ENCODE results near the gene MAGEC1. TPM values are rescaled to one million over a fixed set of nuclear protein-coding genes. Genes with fewer than 3 reads are reported as not detected.

The MAGEC1 gene
- polyA plus RNA-seq, 1 of the 3 experiments (the other 2 are of a cell fraction) = 22.2 TPM

DNA sequence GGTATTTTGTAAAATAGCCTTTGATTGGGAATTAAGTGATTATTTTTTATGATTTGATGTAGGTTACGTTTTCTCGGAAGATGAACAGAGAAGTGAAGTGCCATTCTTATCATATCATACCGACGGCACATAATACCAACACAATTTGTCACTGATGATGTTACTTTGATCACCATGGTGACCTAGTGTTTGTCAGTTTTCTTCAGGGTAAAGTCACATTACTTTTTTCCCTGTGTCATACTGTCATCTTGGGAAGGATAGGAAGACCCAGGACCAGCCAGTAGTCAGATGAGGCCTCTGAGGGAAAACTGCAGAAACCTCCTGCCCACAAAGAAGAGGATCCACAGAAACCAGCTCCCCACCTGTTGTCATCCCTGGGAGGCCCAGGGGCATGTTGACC lies 1.3 kb upstream of the MAGEC1 start (continued):
- TF ChIP-seq PBX3 (IDR thresholded peaks at IDR 0.05) (no peak), RXRA (IDR thresholded peaks at IDR 0.05; ENCODE audit: borderline replicate concordance, low read depth) (no peak), FOXJ3 (CRISPR knock-in tag; IDR thresholded peaks at IDR 0.05) (no peak)
- TF ChIP-seq, protein P1, sequence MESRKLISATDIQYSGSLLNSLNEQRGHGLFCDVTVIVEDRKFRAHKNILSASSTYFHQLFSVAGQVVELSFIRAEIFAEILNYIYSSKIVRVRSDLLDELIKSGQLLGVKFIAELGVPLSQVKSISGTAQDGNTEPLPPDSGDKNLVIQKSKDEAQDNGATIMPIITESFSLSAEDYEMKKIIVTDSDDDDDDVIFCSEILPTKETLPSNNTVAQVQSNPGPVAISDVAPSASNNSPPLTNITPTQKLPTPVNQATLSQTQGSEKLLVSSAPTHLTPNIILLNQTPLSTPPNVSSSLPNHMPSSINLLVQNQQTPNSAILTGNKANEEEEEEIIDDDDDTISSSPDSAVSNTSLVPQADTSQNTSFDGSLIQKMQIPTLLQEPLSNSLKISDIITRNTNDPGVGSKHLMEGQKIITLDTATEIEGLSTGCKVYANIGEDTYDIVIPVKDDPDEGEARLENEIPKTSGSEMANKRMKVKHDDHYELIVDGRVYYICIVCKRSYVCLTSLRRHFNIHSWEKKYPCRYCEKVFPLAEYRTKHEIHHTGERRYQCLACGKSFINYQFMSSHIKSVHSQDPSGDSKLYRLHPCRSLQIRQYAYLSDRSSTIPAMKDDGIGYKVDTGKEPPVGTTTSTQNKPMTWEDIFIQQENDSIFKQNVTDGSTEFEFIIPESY (IDR thresholded peaks at IDR 0.05; ENCODE audit: borderline replicate concordance, low read depth) = no peak

- no peak for DNase-seq
- POLR2A ChIA-PET = no interaction called here
- Histone ChIP-seq H3K4me1 (ENCODE audit: control insufficient read depth in 1 of 2, insufficient read depth in 2 of 2, low read depth in 1 of 2, low read length in 1 of 2) (no peaks in the 10 kb centered on the region), H3K79me2 (ENCODE audit: insufficient read depth) (no peaks in the 10 kb centered on the region), H3K27ac (ENCODE audit: low read depth in 2 of 2, low read length in 1 of 2) (peak overlapping the region in 1 of 2 experiments; percentile 35; a peak in 1 of 4 replicates), H3K27me3 (ENCODE audit: insufficient read depth) (0 out of 2 replicates have a peak, but pooled peaks cover 5% of the 10 kb centered on the region), H3K4me3 (ENCODE audit: low read depth in 2 of 2, low read length in 1 of 2) (peak overlapping the region; percentile 56 to 69), H4K20me1 (ENCODE audit: insufficient read depth) (no peaks in the 10 kb centered on the region), H3K9me2 (no peaks in the 10 kb centered on the region), H3K9me3 (no peaks in the 10 kb centered on the region), H3K4me2 (peak overlapping the region; percentile 73), H3K36me3 (replicated peaks in 1 of 2; ENCODE audit: control insufficient read depth in 1 of 2, insufficient read depth in 2 of 2, low read length in 1 of 2) (peaks cover 3 to 5% of the 10 kb centered on the region in 2 experiments), H3F3A (replicated peaks; ENCODE audit: insufficient read depth) (no peaks in the 10 kb centered on the region), H2AFZ (ENCODE audit: low read depth) (peak overlapping the region; percentile 93), H3K9ac (peak overlapping the region; percentile 72)
- TF ChIP-seq NRF1 (IDR thresholded peaks at IDR 0.05; ENCODE audit: low read depth, low read length) (no peak), REST (IDR thresholded peaks at IDR 0.05; ENCODE audit: low read depth, low read length) (no peak), SIN3A (IDR thresholded peaks at IDR 0.05; ENCODE audit: borderline replicate concordance, low read depth, low read length) (no peak), CTCF (IDR thresholded peaks at IDR 0.05) (no peak), GATA2 (CRISPR knock-in tag; IDR thresholded peaks at IDR 0.05) (no peak), CHD2 (IDR thresholded peaks at IDR 0.05; ENCODE audit: low read length, partially characterized antibody) (no peak), GABPA (IDR thresholded peaks at IDR 0.05; ENCODE audit: low read depth) (no peak)
- WGBS (ENCODE audit: low lambda C conversion rate) = 12% methylated on average over 3 of the region's 6 CpGs
- CTCF ChIA-PET = no interaction called here
Observed at GRCh38 chrX:141904262-141904661, 568 bp downstream of the MAGEC1 start.

Data from SK-N-SH (cell line).